Measurements from ENCODE around the gene PSMB2. TPM values are rescaled to one million over a fixed set of nuclear protein-coding genes. Genes with fewer than 3 reads are reported as not detected.

Gene PSMB2
- polyA plus RNA-seq, 2 of the 4 experiments (the other 2 are of a cell fraction): 84.6 to 88.3 TPM

DNA sequence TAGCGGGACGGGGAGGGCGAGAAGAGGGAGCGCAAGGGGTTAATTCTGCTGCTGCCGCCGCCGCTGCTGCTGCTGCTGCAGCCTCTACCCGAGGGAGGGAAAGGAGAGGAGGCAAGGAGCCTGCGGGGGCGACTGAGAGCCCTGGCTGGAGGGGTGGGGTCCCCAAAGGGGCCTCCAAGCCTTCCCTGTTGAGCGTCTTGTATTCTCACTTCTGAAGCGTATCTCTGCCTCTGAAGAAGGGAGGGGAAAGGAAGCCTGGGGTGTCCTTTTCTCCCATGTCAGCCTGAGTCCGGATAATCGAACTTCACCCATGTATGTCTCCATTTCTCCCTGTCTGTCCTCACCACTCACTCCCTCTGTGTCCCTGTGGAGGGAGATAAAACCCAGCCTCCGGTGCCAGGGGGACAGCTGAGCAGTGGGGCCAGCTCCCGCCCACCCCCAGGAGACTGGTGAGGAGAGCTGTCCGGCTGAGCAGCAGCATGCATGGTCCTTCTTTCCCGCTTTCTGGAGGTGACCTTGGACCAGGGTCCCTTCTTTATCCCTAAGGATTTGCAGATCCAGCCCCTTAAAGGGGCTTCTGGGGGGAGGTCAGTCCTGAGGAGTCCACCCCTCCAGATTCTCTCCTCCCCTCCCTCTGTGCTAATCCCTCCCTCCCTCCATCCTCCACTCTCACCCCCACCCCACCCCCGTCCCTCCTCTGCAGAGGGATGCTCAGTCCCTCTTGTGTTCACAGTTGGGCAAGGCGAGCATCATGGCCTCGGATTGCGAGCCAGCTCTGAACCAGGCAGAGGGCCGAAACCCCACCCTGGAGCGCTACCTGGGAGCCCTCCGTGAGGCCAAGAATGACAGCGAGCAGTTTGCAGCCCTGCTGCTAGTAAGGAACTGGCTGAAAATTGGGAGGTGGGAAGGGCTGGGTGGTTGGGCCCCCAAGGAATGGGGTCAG lies 82.7 kb downstream of the PSMB2 start:
- FAIRE-seq (no peak), DNase-seq (ENCODE audit: low read depth in 1 of 2, low spot score in 1 of 2) (no peak), ATAC-seq (no peak)
- H3K4me3 ChIP-seq: peak overlapping the region; percentile 96
- ChIA-PET CTCF (interaction anchor here (0.9 to 1.4 kb wide), 3 partner anchors 10 to 157 kb away, joined by 3 read pairs; no protein-coding TSS in a partner anchor), POLR2A (interaction anchor here (0.7 to 1.2 kb wide), 2 partner anchors 10 to 110 kb away, joined by 3 read pairs; no protein-coding TSS in a partner anchor)
- peaks cover 32% of the 10 kb centered on the region; the same call in 2 of the 3 replicates for H3K4me1 ChIP-seq
- peak overlapping the region; percentile 99 for H3K4me2 ChIP-seq
- peak overlapping the region; percentile 99 to 100 for H3K27ac ChIP-seq
- WGBS (ENCODE audit: missing lambda C conversion rate): 24% methylated on average over 14 of the region's 26 CpGs
- TF ChIP-seq NFE2L2 (conservative IDR thresholded peaks at IDR 0.05; ENCODE audit: low read length): no peak
- no peak for TF ChIP-seq RAD21 (conservative IDR thresholded peaks at IDR 0.05 in 1 of 2, IDR thresholded peaks at IDR 0.05 in 1 of 2)
- no peak for TF ChIP-seq MAX (IDR thresholded peaks at IDR 0.05)
- TF ChIP-seq KDM5A (IDR thresholded peaks at IDR 0.05): no peak
- no peak for TF ChIP-seq BCL3 (IDR thresholded peaks at IDR 0.05)
- TF ChIP-seq FOSB (CRISPR knock-in tag; IDR thresholded peaks at IDR 0.05): no peak
- TF ChIP-seq E2F6 (IDR thresholded peaks at IDR 0.05; ENCODE audit: borderline replicate concordance, low read depth): no peak
- no peak for TF ChIP-seq ZFP36 (IDR thresholded peaks at IDR 0.05; ENCODE audit: borderline replicate concordance, partially characterized antibody)
- no peak for TF ChIP-seq NPAS2 (CRISPR knock-in tag; IDR thresholded peaks at IDR 0.05; ENCODE audit: borderline replicate concordance)
- no peak for TF ChIP-seq MAZ (IDR thresholded peaks at IDR 0.05; ENCODE audit: borderline replicate concordance, low read depth, low read length)
- TF ChIP-seq FOXS1 (CRISPR knock-in tag; IDR thresholded peaks at IDR 0.05): no peak
- no peak for TF ChIP-seq NR3C1 (IDR thresholded peaks at IDR 0.05)
- TF ChIP-seq CTCF (IDR thresholded peaks at IDR 0.05): no peak
- no peak for TF ChIP-seq MAFK (IDR thresholded peaks at IDR 0.05; ENCODE audit: partially characterized antibody)
- TF ChIP-seq, protein P1, sequence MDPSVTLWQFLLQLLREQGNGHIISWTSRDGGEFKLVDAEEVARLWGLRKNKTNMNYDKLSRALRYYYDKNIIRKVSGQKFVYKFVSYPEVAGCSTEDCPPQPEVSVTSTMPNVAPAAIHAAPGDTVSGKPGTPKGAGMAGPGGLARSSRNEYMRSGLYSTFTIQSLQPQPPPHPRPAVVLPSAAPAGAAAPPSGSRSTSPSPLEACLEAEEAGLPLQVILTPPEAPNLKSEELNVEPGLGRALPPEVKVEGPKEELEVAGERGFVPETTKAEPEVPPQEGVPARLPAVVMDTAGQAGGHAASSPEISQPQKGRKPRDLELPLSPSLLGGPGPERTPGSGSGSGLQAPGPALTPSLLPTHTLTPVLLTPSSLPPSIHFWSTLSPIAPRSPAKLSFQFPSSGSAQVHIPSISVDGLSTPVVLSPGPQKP (IDR thresholded peaks at IDR 0.05; ENCODE audit: low read depth, low read length): no peak
- no peak for TF ChIP-seq RCOR1 (IDR thresholded peaks at IDR 0.05; ENCODE audit: low read depth, low read length)
- TF ChIP-seq POLR2A (IDR thresholded peaks at IDR 0.05; ENCODE audit: low read length): no peak
- TF ChIP-seq JUN (IDR thresholded peaks at IDR 0.05): no peak
- no peaks in the 10 kb centered on the region for H3K9me3 ChIP-seq

GRCh38 chr1:35557611-35558373 lies 83.5 kb downstream of the PSMB2 start, which contains the start of gene NCDN:
Gene NCDN, plus strand, starts transcription at chr1:35557799. Its CDS starts 392 bp downstream, at chr1:35558191.
- POLR2A ChIA-PET: interaction anchor here (0.7 to 1.4 kb wide), 8 partner anchors 9 to 211 kb away, joined by 3 to 6 read pairs (median 4); partner anchors contain the start of genes CLSPN and TFAP2E
- no peaks in the 10 kb centered on the region for H3K9me3 ChIP-seq
- WGBS (ENCODE audit: missing lambda C conversion rate): under 1% methylated on average over 24 of the region's 58 CpGs
- FAIRE-seq (no peak), ATAC-seq (peak; percentile 91 to 96), DNase-seq (ENCODE audit: low read depth in 1 of 2, low spot score in 1 of 2) (peak; percentile 90 to 95)
- peak within 1 kb of the TSS; percentile 96 for H3K4me3 ChIP-seq
- peak within 1 kb of the TSS; percentile 99 to 100 for H3K27ac ChIP-seq
- H3K4me2 ChIP-seq: peak within 1 kb of the TSS; percentile 99
- H3K4me1 ChIP-seq: peaks cover 32% of the 10 kb centered on the region; the same call in 2 of the 3 replicates
- CTCF ChIA-PET: interaction anchor here (0.9 to 2.6 kb wide), 5 partner anchors 11 to 158 kb away, joined by 3 to 12 read pairs (median 3); no protein-coding TSS in a partner anchor
- no peak for TF ChIP-seq NFE2L2 (conservative IDR thresholded peaks at IDR 0.05; ENCODE audit: low read length)
- TF ChIP-seq PHF8 (IDR thresholded peaks at IDR 0.05; ENCODE audit: borderline replicate concordance, low read depth): peak; percentile 92
- no peak for TF ChIP-seq RCOR1 (IDR thresholded peaks at IDR 0.05; ENCODE audit: low read depth, low read length)
- TF ChIP-seq CHD2 (IDR thresholded peaks at IDR 0.05; ENCODE audit: low read length, partially characterized antibody): peak; percentile 37
- no peak for TF ChIP-seq SREBF2 (IDR thresholded peaks at IDR 0.05)
- TF ChIP-seq ZNF302 (CRISPR knock-in tag; IDR thresholded peaks at IDR 0.05): no peak
- TF ChIP-seq MYC (IDR thresholded peaks at IDR 0.05; ENCODE audit: borderline replicate concordance, low read length): peak; percentile 26; the same call in 1 of the 2 replicates
- TF ChIP-seq TFCP2L1 (CRISPR knock-in tag; IDR thresholded peaks at IDR 0.05): no peak
- no peak for TF ChIP-seq NR3C1 (IDR thresholded peaks at IDR 0.05)
- peak; percentile 89 for TF ChIP-seq POLR2A (IDR thresholded peaks at IDR 0.05; ENCODE audit: low read length)
- TF ChIP-seq CBX2 (IDR thresholded peaks at IDR 0.05; ENCODE audit: borderline replicate concordance, low read depth): peak; percentile 100
- peak; percentile 75 for TF ChIP-seq MAX (IDR thresholded peaks at IDR 0.05)
- TF ChIP-seq HOXB5 (CRISPR knock-in tag; IDR thresholded peaks at IDR 0.05): no peak
- no peak for TF ChIP-seq JUNB (IDR thresholded peaks at IDR 0.05)
- 0 out of 2 replicates have a peak, but pooled peaks have one; percentile 25 for TF ChIP-seq MAZ (IDR thresholded peaks at IDR 0.05; ENCODE audit: borderline replicate concordance, low read depth, low read length)
